ENCODE data around the gene MUC5B. TPM values are rescaled to one million over a fixed set of nuclear protein-coding genes. Genes with fewer than 3 reads are reported as not detected.

The MUC5B gene
- total RNA-seq, 2 donors from 2014 or later, result 0.18 to 17.3 TPM

- DNase-seq (ENCODE audit: low spot score), result no peak
- no peaks in the 10 kb centered on the region for H3K36me3 ChIP-seq
- intact Hi-C loops (cut with DNase I), result no loop called here
- TF ChIP-seq POLR2AphosphoS5 (IDR thresholded peaks at IDR 0.05) (no peak), POLR2A (IDR thresholded peaks at IDR 0.05) (no peak)
- TF ChIP-seq, protein P1, sequence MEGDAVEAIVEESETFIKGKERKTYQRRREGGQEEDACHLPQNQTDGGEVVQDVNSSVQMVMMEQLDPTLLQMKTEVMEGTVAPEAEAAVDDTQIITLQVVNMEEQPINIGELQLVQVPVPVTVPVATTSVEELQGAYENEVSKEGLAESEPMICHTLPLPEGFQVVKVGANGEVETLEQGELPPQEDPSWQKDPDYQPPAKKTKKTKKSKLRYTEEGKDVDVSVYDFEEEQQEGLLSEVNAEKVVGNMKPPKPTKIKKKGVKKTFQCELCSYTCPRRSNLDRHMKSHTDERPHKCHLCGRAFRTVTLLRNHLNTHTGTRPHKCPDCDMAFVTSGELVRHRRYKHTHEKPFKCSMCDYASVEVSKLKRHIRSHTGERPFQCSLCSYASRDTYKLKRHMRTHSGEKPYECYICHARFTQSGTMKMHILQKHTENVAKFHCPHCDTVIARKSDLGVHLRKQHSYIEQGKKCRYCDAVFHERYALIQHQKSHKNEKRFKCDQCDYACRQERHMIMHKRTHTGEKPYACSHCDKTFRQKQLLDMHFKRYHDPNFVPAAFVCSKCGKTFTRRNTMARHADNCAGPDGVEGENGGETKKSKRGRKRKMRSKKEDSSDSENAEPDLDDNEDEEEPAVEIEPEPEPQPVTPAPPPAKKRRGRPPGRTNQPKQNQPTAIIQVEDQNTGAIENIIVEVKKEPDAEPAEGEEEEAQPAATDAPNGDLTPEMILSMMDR (IDR thresholded peaks at IDR 0.05), result no peak
- H3K27me3 ChIP-seq (replicated peaks; ENCODE audit: insufficient read depth), result peaks cover 4% of the 10 kb centered on the region
- H3K9me3 ChIP-seq, result no peaks in the 10 kb centered on the region
- peaks cover 4% of the 10 kb centered on the region for H3K4me1 ChIP-seq (replicated peaks)
- no peak overlapping the region for H3K4me3 ChIP-seq
- H3K27ac ChIP-seq, result no peak overlapping the region
- 92% methylated on average over 17 of the region's 17 CpGs for WGBS
Observed at GRCh38 chr11:1217151-1217550, 5.7 kb upstream of the MUC5B start.

DNA sequence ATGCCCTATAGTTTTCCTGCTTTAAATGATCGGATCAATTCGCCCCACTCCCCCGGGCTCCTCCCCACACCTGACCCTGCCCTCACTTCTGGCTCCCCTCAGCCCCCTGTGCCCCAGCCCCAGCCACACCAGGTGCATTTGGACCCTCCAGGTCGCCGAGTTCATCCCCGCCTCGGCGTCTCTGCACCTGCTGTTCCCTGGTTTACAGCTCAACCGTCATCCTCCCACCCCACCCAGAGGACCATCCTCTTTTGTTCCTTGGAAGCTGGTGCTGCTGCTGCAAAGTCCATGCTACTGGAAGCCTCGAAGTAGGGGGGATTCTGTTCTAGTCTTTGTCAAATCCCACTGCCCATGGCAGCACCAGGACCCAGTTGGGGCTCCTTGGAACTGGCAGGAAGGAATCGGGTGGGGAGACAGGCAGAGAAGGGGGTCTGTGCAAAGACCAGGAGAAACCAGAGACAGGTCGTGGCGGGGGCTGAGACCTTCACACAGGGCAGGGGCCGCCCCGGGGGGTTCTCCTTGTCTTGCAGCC, 4.5 kb upstream of the MUC5B start:
- H3K27me3 ChIP-seq (replicated peaks; ENCODE audit: insufficient read depth), result peaks cover 11% of the 10 kb centered on the region
- no peak for DNase-seq (ENCODE audit: low spot score)
- peaks cover 4% of the 10 kb centered on the region for H3K4me1 ChIP-seq (replicated peaks)
- no peak for TF ChIP-seq POLR2A (IDR thresholded peaks at IDR 0.05)
- intact Hi-C loops (cut with DNase I), result no loop called here
- no peaks in the 10 kb centered on the region for H3K9me3 ChIP-seq
- 72% methylated on average over 14 of the region's 15 CpGs for WGBS
- no peaks in the 10 kb centered on the region for H3K36me3 ChIP-seq
- no peak overlapping the region for H3K4me3 ChIP-seq
- no peak overlapping the region for H3K27ac ChIP-seq

DNA sequence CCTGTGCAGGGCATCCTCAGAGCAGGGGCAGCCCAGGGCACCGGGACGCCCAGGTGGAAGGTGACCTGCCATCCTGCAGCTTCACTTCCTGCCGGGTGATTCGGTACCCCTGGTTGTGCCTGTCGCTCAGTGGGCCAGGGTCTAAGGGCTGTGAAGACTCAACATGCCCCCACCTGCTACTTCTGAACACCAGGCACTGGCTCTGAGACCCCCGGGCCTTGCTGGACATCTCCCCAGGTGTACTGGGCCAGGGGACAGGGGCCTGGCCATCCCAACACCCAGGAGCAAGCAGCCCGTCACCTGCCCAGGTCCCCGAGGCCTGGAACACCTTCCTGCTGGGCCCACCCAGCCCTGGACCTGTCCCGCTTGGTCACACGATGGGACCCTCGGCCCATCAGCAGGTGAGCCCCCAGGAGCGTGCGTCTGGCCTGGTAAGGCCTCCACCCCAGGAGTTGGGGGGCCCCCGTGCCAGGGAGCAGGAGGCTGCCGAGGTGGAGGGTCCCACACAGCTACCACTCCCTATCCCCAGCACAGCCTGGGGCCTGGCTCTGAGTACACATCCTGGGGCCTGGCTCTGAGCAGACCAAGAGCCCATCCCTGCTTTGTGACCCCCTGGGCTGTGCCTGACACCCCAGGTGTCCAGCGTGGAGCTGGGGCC, 3.9 kb upstream of the MUC5B start:
- WGBS, result 86% methylated on average over 14 of the region's 16 CpGs
- Histone ChIP-seq H3K27ac (no peak overlapping the region), H3K36me3 (no peaks in the 10 kb centered on the region), H3K27me3 (replicated peaks; ENCODE audit: insufficient read depth) (peaks cover 17% of the 10 kb centered on the region), H3K4me3 (no peak overlapping the region), H3K4me1 (replicated peaks) (peaks cover 4% of the 10 kb centered on the region), H3K9me3 (no peaks in the 10 kb centered on the region)
- intact Hi-C loops (cut with DNase I), result no loop called here
- no peak for DNase-seq (ENCODE audit: low spot score)
- TF ChIP-seq POLR2A (IDR thresholded peaks at IDR 0.05), result no peak
- TF ChIP-seq, protein P1 (IDR thresholded peaks at IDR 0.05), result no peak

GRCh38 chr11:1219446-1219833, 3.4 kb upstream of the MUC5B start:
- Histone ChIP-seq H3K27ac (no peak overlapping the region), H3K36me3 (no peaks in the 10 kb centered on the region), H3K27me3 (replicated peaks; ENCODE audit: insufficient read depth) (peaks cover 17% of the 10 kb centered on the region), H3K9me3 (no peaks in the 10 kb centered on the region), H3K4me3 (no peak overlapping the region), H3K4me1 (replicated peaks) (peaks cover 4% of the 10 kb centered on the region)
- DNase-seq (ENCODE audit: low spot score), result no peak
- TF ChIP-seq POLR2AphosphoS5 (IDR thresholded peaks at IDR 0.05) (no peak), POLR2A (IDR thresholded peaks at IDR 0.05) (no peak)
- TF ChIP-seq, protein P1 (IDR thresholded peaks at IDR 0.05), result no peak
- 54% methylated on average over 7 of the region's 10 CpGs for WGBS
- intact Hi-C loops (cut with DNase I), result no loop called here

DNA sequence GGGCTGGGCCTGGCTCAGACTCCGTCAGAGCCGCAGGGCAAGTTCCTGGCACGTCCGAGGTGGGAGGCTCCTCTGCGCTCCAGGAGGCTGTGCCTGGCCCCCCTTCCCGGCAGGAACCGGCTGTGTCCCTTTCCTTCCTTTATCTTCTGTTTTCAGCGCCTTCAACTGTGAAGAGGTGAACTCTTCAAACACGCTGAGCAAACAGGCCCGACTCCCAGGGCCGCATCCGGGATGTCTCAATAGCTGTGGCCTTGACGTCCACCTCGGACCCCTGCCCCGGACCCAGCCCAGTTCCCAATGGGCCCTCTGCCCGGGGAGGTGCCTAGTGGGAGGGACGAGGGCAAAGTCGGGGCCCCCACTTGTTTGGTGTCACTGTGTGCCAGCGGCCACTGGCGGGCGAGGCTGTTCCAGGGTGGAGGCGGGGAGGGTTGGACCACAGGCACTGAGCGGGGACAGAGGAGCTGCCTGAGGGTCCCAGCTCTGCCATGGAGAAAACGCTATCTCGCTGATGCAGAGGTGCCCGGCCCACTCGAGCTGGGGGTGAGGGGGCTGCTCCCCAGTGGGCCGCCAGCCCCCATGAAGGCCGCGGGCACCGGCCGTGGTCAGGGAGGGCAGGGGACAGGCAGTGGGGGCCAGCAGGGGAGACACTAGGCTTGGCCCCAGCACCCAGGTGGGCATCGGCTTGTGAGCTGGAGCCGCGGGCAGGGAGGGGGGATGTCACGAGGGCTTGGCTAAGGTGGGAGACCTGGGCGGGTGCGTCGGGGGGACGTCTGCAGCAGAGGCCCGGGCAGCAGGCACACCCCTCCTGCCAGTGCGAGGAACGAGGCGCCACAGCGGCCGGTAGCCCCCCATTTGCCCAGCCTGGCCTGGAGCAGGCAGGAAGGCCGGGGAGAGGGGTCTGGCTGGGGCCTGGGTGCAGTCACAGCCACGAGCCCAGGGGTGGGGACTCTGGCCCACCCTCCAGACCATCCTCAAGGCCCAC, 2.7 kb upstream of the MUC5B start:
- H3K4me3 ChIP-seq, result no peak overlapping the region
- peaks cover 4% of the 10 kb centered on the region for H3K4me1 ChIP-seq (replicated peaks)
- TF ChIP-seq, protein P1 (IDR thresholded peaks at IDR 0.05), result no peak
- TF ChIP-seq POLR2AphosphoS5 (IDR thresholded peaks at IDR 0.05), result peak; percentile 33
- 50% methylated on average over 44 of the region's 48 CpGs for WGBS
- H3K27ac ChIP-seq, result no peak overlapping the region
- no peaks in the 10 kb centered on the region for H3K36me3 ChIP-seq
- H3K9me3 ChIP-seq, result no peaks in the 10 kb centered on the region
- peaks cover 17% of the 10 kb centered on the region for H3K27me3 ChIP-seq (replicated peaks; ENCODE audit: insufficient read depth)
- intact Hi-C loops (cut with DNase I), result no loop called here
- DNase-seq (ENCODE audit: low spot score), result peak; percentile 35

Measured in prostate gland (tissue), 2 donors.